ENCODE data around the gene EML6. TPM values are rescaled to one million over a fixed set of nuclear protein-coding genes. Genes with fewer than 3 reads are reported as not detected.

EML6 gene
- total RNA-seq, 1 experiment from 2014 or later = 15.7 TPM

DNA sequence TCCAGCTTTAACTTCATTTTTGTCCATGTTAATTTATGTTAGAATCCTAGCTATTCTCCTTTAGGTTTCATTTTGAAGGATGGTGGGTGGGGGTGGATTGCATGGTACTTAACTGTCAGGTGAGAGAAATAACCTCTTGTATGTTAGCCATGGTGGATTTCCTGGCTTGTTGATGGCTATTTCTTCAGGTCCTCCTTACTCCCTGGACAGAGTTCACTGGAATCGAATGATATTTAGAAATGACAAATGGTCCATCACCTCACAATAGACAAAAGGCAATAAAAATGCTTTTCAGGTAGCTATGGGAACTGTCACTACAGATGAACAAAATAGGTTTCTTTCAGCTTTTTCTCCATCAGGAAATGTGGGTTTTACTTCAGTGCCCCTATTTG lies 91.7 kb downstream of the EML6 start:
- Histone ChIP-seq H3K79me2 (ENCODE audit: low read length) (no peaks in the 10 kb centered on the region), H3K9me2 (replicated peaks; ENCODE audit: low read length) (no peaks in the 10 kb centered on the region), H3K36me3 (ENCODE audit: low read depth, low read length) (no peaks in the 10 kb centered on the region), H3K9ac (ENCODE audit: low read length) (no peak overlapping the region), H4K20me1 (ENCODE audit: low read length) (no peaks in the 10 kb centered on the region), H3F3A (ENCODE audit: low read length, unreplicated experiment) (no peaks in the 10 kb centered on the region), H2AFZ (ENCODE audit: low read length) (no peak overlapping the region), H3K9me3 (ENCODE audit: low read length) (no peaks in the 10 kb centered on the region), H3K4me1 (ENCODE audit: insufficient read depth, low read length) (peaks cover 10% of the 10 kb centered on the region), H3K4me2 (ENCODE audit: low read length) (peak overlapping the region; percentile 35), H3K4me3 (ENCODE audit: low read length) (no peak overlapping the region), H3K27me3 (ENCODE audit: low read length) (no peaks in the 10 kb centered on the region), H3K27ac (ENCODE audit: low read length) (no peak overlapping the region)
- ATAC-seq (peak; percentile 39), DNase-seq (no peak)
- CTCF ChIA-PET = no interaction called here
- intact Hi-C loops (cut with micrococcal nuclease) = no loop called here
- POLR2A ChIA-PET (ENCODE audit: unreplicated experiment) = no interaction called here
- BruUV-seq (replicated peaks) = no TSS peak
- TF ChIP-seq EZH2 (IDR thresholded peaks at IDR 0.05; ENCODE audit: low read length, unreplicated experiment) (no peak), EZH2phosphoT487 (IDR thresholded peaks at IDR 0.05; ENCODE audit: borderline replicate concordance, low read length) (no peak)
- TF ChIP-seq, protein P1, sequence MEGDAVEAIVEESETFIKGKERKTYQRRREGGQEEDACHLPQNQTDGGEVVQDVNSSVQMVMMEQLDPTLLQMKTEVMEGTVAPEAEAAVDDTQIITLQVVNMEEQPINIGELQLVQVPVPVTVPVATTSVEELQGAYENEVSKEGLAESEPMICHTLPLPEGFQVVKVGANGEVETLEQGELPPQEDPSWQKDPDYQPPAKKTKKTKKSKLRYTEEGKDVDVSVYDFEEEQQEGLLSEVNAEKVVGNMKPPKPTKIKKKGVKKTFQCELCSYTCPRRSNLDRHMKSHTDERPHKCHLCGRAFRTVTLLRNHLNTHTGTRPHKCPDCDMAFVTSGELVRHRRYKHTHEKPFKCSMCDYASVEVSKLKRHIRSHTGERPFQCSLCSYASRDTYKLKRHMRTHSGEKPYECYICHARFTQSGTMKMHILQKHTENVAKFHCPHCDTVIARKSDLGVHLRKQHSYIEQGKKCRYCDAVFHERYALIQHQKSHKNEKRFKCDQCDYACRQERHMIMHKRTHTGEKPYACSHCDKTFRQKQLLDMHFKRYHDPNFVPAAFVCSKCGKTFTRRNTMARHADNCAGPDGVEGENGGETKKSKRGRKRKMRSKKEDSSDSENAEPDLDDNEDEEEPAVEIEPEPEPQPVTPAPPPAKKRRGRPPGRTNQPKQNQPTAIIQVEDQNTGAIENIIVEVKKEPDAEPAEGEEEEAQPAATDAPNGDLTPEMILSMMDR (conservative IDR thresholded peaks at IDR 0.05; ENCODE audit: low read depth, low read length) = no peak

DNA sequence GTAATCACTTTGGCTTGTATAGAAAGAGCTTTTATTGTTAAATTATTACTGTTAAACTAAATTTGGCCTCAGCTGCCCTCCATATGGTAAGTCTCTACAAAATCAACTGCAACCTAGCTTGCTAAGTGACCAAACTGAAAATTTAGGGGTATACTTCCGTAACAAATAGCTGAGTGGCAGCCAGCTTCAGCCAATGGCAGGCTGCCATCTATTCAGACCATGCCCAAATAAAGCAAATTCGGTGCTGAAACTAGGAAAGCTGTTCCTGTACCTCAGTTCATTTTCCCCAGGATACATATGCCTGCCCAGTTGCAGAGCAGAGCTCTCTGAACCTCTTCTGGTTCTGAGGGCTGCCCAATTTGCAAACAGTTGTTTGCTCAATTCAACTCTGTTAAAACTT lies 94.8 kb downstream of the EML6 start:
- intact Hi-C loops (cut with micrococcal nuclease) = no loop called here
- no peak overlapping the region for H3K9ac ChIP-seq (ENCODE audit: low read length)
- ChIA-PET CTCF (no interaction called here), POLR2A (ENCODE audit: unreplicated experiment) (no interaction called here)
- no peaks in the 10 kb centered on the region for H3K9me3 ChIP-seq (ENCODE audit: low read length)
- no peaks in the 10 kb centered on the region for H3K27me3 ChIP-seq (ENCODE audit: low read length)
- H3F3A ChIP-seq (ENCODE audit: low read length, unreplicated experiment) = no peaks in the 10 kb centered on the region
- DNase-seq (no peak), ATAC-seq (no peak)
- H2AFZ ChIP-seq (ENCODE audit: low read length) = no peak overlapping the region
- no peak overlapping the region for H3K27ac ChIP-seq (ENCODE audit: low read length)
- no peaks in the 10 kb centered on the region for H3K9me2 ChIP-seq (replicated peaks; ENCODE audit: low read length)
- H3K79me2 ChIP-seq (ENCODE audit: low read length) = no peaks in the 10 kb centered on the region
- H3K4me1 ChIP-seq (ENCODE audit: insufficient read depth, low read length) = peaks cover 15% of the 10 kb centered on the region
- BruUV-seq (replicated peaks) = no TSS peak
- TF ChIP-seq, protein P1 (conservative IDR thresholded peaks at IDR 0.05; ENCODE audit: low read depth, low read length) = no peak
- TF ChIP-seq EZH2 (IDR thresholded peaks at IDR 0.05; ENCODE audit: low read length, unreplicated experiment) (no peak), EZH2phosphoT487 (IDR thresholded peaks at IDR 0.05; ENCODE audit: borderline replicate concordance, low read length) (no peak)
- H3K4me3 ChIP-seq (ENCODE audit: low read length) = no peak overlapping the region
- H4K20me1 ChIP-seq (ENCODE audit: low read length) = no peaks in the 10 kb centered on the region
- H3K36me3 ChIP-seq (ENCODE audit: low read depth, low read length) = no peaks in the 10 kb centered on the region
- no peak overlapping the region for H3K4me2 ChIP-seq (ENCODE audit: low read length)

DNA sequence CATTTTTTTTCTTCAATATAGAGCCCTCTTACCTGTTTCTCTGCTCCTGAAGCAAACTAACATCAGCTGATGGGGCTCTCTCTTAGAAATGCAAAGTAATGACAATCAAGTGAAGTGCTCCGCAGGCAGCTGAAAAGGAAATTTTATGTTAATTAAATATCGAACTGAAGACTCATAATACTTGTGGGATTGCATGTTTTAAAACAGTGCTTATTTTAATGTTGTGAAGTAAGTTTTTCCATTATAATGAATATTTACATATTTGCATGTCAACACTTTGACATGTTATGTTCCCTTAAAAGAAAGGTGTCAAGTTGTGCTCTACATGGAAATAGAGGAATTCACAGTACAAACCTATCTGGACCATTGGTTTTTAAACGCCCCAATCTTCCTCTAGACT lies 97.1 kb downstream of the EML6 start:
- TF ChIP-seq, protein P1 (conservative IDR thresholded peaks at IDR 0.05; ENCODE audit: low read depth, low read length) = no peak
- TF ChIP-seq EZH2 (IDR thresholded peaks at IDR 0.05; ENCODE audit: low read length, unreplicated experiment) = no peak
- Histone ChIP-seq H3K27ac (ENCODE audit: low read length) (no peak overlapping the region), H3K9me3 (ENCODE audit: low read length) (no peaks in the 10 kb centered on the region), H3K36me3 (ENCODE audit: low read depth, low read length) (no peaks in the 10 kb centered on the region), H3K27me3 (ENCODE audit: low read length) (no peaks in the 10 kb centered on the region), H2AFZ (ENCODE audit: low read length) (no peak overlapping the region), H4K20me1 (ENCODE audit: low read length) (no peaks in the 10 kb centered on the region), H3K9ac (ENCODE audit: low read length) (no peak overlapping the region), H3K4me2 (ENCODE audit: low read length) (no peak overlapping the region), H3K9me2 (replicated peaks; ENCODE audit: low read length) (no peaks in the 10 kb centered on the region), H3K4me3 (ENCODE audit: low read length) (no peak overlapping the region), H3K79me2 (ENCODE audit: low read length) (no peaks in the 10 kb centered on the region), H3F3A (ENCODE audit: low read length, unreplicated experiment) (no peaks in the 10 kb centered on the region), H3K4me1 (ENCODE audit: insufficient read depth, low read length) (0 out of 2 replicates have a peak, but pooled peaks cover 5% of the 10 kb centered on the region)
- ChIA-PET POLR2A (ENCODE audit: unreplicated experiment) (no interaction called here), CTCF (no interaction called here)
- DNase-seq (no peak), ATAC-seq (no peak)
- no TSS peak for BruUV-seq (replicated peaks)
- intact Hi-C loops (cut with micrococcal nuclease) = no loop called here
